Ascending aorta (tissue), 2 donors: ENCODE measurements around the gene TIMM17A. TPM values are rescaled to one million over a fixed set of nuclear protein-coding genes. Genes with fewer than 3 reads are reported as not detected.
"Not testable (repeated sequence)": the region's sequence is repeated elsewhere in the genome, so short reads cannot be mapped to it uniquely, and the experiment has no call there.

Experiments
- DNase-seq, 2 donors: peaks; one replicate each; pipeline ENCODE4 v3.0.0-alpha.2; 2019; ENCODE audit warnings: low spot score in 2 of 2
- H3K27ac ChIP-seq, 2 donors: fragments of 200-600 bp; sonication (generic); one replicate each; pipeline ENCODE4 v1.5.1; 2016 to 2017; ENCODE audit warnings: mild to moderate bottlenecking in 1 of 2
- H3K27me3 ChIP-seq: fragments of 200-600 bp; sonication (generic); one replicate; pipeline ENCODE4 v1.5.1; 2017
- H3K36me3 ChIP-seq, 2 donors: fragments of 200-600 bp; sonication (generic); one replicate each; pipeline ENCODE4 v1.5.1; 2016
- H3K4me1 ChIP-seq, 2 donors: fragments of 200-600 bp; sonication (generic); one replicate each; pipeline ENCODE4 v1.5.1; 2016 to 2017; ENCODE audit warnings: mild to moderate bottlenecking in 1 of 2
- H3K4me3 ChIP-seq, 2 donors: fragments of 200-600 bp; sonication (generic); one replicate each; pipeline ENCODE4 v1.5.1; 2016 to 2017; ENCODE audit warnings: mild to moderate bottlenecking in 1 of 2
- H3K9me3 ChIP-seq, 2 donors: fragments of 200-600 bp; sonication (generic); one replicate each; pipeline ENCODE4 v1.5.1; 2016
- CTCF ChIP-seq, 3 experiments: fragments of 200-600 bp in 2 of 3; fragments of 450-650 bp in 1 of 3; sonication (generic) in 2 of 3; IDR thresholded peaks; one replicate each; pipeline ENCODE4 v1.5.1; 2016 to 2019; ENCODE audit warnings: antibody characterized with exemption in 3 of 3, mild to moderate bottlenecking in 1 of 3, moderate library complexity in 1 of 3
- intact Hi-C: fragments of 100-400 bp; cut with DNase I; formaldehyde crosslinking; loops from one replicate; pipeline ENCODE4 v1.15.1; 2023
- total RNA-seq: library from RNA; depleted of rRNA; stranded (reverse); fragments of >200 nt; gene quantifications from one replicate; pipeline ENCODE4 v1.1.0, GENCODE V29; 2016

Gene TIMM17A
- total RNA-seq, 1 donor from 2014 or later = 7.9 TPM

GRCh38 chr1:202017749-202018467, 62.6 kb downstream of the TIMM17A start:
- Histone ChIP-seq H3K4me3 (no peak overlapping the region), H3K9me3 (no peaks in the 10 kb centered on the region), H3K4me1 (no peaks in the 10 kb centered on the region), H3K36me3 (no peaks in the 10 kb centered on the region), H3K27me3 (no peaks in the 10 kb centered on the region), H3K27ac (no peak overlapping the region)
- DNase-seq = no peak
- no peak for TF ChIP-seq CTCF (IDR thresholded peaks at IDR 0.05)
- intact Hi-C loops = no loop called here

- no peak overlapping the region for H3K27ac ChIP-seq
- intact Hi-C loops = no loop called here
These were observed 63.3 kb downstream of the TIMM17A start for GRCh38 chr1:202018468-202019234.

GRCh38 chr1:202019235-202019558, 63.9 kb downstream of the TIMM17A start:
- H3K4me3 ChIP-seq, H3K4me1 ChIP-seq, H3K27me3 ChIP-seq, H3K9me3 ChIP-seq, H3K27ac ChIP-seq, intact Hi-C loops, H3K36me3 ChIP-seq, DNase-seq: not testable (repeated sequence)

More at GRCh38 chr1:202018468-202019234, 63.3 kb downstream of the TIMM17A start:
- Histone ChIP-seq H3K9me3 (no peaks in the 10 kb centered on the region), H3K4me1 (no peaks in the 10 kb centered on the region), H3K4me3 (no peak overlapping the region), H3K27me3 (no peaks in the 10 kb centered on the region), H3K36me3 (no peaks in the 10 kb centered on the region)
- no peak for TF ChIP-seq CTCF (IDR thresholded peaks at IDR 0.05)
- no peak for DNase-seq

Other genes starting within 250 kb of the TIMM17A start
- 9.3 TPM for gene IPO9, start 126.3 kb upstream of the TIMM17A start, total RNA-seq
- 62.5 TPM for gene SHISA4, start 66.6 kb upstream of the TIMM17A start, total RNA-seq
- 316 TPM for gene LMOD1, start 9.0 kb upstream of the TIMM17A start, total RNA-seq
- gene RNPEP, start 27.1 kb downstream of the TIMM17A start, total RNA-seq = 106 TPM
- 0.96 TPM for gene ELF3, start 55.1 kb downstream of the TIMM17A start, total RNA-seq
- gene GPR37L1, start 167.4 kb downstream of the TIMM17A start, total RNA-seq = not detected
- 38.5 TPM for gene ARL8A, start 189.2 kb downstream of the TIMM17A start, total RNA-seq
- gene PTPN7, start 205.1 kb downstream of the TIMM17A start, total RNA-seq = not detected
- 26.0 TPM for gene LGR6, start 238.3 kb downstream of the TIMM17A start, total RNA-seq